Measurements from ENCODE around the gene UBE2G1. TPM values are rescaled to one million over a fixed set of nuclear protein-coding genes. Genes with fewer than 3 reads are reported as not detected.

Gene UBE2G1
- total RNA-seq, 1 donor from 2014 or later, result 71.6 TPM

DNA sequence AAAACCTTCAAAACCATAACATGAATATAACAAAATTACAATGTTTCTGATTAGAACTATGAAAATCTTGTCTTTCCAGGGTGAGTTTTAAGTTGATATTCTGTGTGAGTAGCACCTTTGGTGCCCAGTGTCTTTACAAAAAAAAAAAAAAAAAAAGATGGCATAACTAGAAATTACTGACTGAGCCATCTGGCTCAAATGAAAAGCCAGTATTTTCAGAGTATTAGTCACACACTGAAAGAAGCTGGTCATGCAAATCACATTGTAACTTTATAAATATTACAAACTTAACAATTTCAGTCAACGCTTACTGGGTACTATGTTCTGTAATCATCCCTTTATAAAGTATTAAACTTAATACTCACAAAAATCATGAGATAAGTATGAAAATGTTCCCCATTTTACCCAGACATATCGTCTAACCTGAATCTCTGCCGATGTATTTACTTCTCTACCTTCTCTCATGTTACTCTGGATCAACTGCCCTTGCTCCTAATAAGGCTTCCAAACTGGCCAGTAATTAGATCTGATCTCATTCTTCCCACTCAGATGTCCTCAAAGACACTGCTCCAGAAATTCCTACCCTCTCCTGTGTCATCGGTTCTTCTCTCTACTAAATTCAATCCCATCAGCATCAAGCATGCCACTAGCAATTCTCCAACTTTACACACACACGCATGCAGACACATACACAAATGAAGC, 25.4 kb downstream of the UBE2G1 start:
- intact Hi-C loops (cut with micrococcal nuclease), result no loop called here

DNA sequence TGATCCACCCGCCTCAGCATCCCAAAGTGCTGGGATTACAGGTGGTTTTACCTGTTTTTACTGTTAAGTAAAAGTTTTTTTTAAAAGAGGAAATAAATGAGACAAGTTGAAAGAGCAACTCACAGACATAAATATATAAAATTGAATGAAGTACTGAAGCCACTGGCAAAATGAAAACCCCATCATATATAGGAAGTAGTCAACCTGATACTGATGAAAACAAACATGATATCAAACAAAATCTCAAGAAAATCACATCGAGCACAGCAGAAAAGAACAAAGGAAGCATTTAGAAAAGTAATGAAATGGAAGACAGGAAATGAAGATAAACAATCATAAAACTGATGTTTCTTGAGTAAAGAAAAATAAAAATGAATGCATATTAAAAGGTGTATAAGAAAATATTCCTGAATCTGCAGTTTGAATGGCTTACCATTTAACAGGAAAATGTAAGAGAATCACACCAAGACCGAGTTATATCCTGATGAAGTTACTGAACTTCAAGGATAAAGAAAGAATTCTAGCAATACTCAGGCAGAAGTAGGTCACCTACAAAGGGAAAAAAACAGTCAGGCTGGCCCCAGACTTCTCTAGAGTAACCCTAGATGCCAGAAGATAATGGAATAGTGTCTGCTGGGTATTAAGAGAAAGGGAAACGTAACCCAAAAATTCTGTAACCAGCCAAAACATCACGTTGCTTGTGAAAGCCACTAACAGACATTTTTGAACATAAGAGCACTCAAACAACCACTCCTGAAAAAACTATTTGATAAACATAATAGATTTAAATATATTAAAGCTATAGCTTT, 31.5 kb downstream of the UBE2G1 start:
- intact Hi-C loops (cut with micrococcal nuclease), result no loop called here

DNA sequence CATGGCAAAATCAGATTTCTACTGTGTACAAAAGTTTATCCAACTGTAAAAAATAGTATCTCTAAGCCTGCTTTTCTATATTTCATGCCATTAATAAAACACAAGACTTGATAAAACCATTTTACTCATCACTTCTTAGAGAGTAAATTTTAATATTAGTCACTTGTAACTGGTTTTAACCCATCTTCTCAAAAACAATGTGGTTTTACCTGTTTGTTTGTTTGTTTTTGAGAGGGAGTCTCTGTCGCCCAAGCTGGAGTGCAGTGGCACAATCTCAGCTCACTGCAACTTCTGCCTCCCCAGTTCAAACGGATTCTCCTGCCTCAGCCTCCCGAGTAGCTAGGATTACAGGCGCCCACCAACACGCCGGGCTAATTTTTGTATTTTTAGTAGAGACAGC, 32.1 kb downstream of the UBE2G1 start:
- intact Hi-C loops (cut with micrococcal nuclease), result no loop called here

DNA sequence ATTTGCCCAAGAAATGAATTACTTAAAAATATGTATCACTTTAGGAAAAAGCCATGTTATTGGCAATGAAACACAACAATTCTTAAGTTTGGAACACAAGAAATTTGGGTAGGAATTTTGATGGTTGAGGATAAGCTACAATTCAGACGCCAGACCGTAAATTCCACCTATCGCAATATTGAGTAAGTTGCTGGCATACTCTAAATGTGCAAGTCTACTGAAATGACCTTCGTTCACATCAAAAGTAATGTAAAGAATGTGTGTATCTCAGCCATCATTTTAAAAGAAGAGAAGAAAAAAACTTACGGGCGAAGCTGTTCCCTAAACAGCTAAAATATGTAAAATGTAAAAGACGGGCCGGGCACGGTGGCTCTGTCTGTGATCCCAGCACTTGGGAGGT, 33.4 kb downstream of the UBE2G1 start:
- intact Hi-C loops (cut with micrococcal nuclease), result no loop called here

DNA sequence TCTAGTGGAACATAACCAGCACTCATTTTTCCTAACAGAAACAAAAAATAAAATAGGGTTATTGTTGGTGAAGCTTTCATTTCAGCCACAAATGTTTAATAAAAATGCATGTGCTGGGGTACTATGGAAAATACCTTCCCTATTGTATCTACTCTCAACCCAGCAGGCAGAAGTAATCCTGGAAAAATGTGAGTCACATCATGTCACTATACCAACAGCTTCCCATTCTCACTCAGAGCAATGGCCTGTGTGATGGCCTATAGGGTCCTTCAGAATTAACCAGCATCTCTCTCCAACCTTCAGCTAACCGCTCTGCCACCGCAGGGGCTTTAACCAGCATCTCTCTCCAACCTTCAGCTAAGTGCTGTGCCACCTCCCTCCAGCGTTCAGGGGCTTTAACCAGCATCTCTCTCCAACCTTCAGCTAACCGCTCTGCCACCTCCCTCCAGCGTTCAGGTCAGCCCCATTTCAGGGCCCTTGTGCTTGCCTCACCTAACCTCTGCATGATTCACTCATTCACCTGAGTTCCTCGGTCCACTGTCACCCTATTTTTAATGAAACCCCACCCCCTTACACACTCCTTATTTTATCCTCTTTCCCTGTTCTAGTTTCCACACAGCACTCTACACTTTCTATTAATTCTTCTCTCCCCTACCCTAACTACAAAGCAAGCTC, 34.0 kb downstream of the UBE2G1 start:
- intact Hi-C loops (cut with micrococcal nuclease), result no loop called here

DNA sequence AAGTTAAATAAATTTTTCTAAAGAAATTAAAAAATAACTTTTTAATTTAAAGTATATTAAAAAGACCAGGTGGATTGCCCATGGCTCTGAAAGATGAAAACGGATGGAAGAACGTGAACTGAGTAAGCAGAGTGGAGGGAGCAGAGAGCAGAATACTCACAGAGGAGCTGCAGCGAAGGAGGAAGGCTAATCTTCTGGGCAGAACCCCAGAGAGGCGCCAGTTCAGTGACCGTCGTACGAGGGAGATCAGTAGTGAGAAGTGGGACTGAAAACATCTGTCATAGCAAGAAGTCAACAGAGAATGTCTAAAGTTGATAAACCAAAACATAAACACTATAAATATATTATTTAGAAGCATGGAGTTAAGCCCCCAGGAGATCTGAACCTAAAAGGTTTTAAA, 34.9 kb downstream of the UBE2G1 start:
- intact Hi-C loops (cut with micrococcal nuclease), result no loop called here

DNA sequence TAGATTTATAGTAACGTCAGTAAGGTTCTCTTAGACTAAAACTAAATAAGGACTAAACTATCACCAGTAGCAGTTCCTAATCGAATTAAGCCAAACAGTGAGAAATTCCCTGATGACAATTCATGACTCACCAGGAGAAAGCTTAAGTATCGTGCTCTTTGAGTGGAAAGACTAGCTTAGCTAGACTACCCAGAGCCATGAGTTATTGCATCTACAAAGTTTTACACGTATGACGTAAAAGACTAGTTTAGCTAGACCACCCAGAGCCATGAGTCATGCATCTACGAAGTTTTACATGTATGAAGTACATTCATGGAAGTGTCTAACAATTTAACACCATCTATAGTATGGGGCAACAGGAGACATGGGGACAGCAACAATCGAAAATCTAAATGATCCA, 36.6 kb downstream of the UBE2G1 start:
- intact Hi-C loops (cut with micrococcal nuclease), result no loop called here

DNA sequence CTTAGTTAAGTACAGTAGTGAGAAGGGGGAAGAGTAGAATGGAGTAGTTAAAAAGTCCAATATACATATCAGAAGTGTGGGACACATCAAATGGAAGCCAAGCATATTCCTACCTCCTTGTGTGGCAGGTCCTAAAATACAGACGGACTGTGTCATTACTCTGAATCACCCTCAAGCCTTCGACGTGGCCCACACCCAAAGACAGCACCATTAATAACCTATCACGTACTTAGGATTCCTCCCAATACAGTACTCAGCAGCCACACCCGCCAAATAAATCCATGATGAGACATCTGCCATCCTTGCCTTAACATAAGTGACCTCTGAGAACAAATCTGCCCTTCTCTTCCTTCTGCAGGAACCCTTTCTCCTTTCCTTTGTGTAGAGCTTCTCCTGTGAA, 38.9 kb downstream of the UBE2G1 start:
- intact Hi-C loops (cut with micrococcal nuclease), result no loop called here

DNA sequence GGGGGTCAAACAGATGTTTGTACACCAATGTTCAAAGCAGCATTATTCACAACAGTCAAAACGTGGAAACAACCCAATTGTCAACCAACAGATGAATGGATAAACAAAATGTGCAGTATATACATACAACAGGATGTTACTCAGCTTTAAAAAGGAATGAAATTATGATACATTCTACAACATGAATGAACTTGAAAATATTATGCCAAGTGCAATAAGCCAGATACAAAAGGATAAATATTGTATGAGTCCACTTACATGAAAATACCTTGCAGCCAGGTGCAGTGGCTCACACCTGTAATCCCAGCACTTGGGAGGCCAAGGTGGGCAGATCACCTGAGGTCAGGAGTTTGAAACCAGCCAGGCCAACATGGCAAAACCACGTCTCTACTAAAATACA, 39.9 kb downstream of the UBE2G1 start:
- intact Hi-C loops (cut with micrococcal nuclease), result no loop called here

DNA sequence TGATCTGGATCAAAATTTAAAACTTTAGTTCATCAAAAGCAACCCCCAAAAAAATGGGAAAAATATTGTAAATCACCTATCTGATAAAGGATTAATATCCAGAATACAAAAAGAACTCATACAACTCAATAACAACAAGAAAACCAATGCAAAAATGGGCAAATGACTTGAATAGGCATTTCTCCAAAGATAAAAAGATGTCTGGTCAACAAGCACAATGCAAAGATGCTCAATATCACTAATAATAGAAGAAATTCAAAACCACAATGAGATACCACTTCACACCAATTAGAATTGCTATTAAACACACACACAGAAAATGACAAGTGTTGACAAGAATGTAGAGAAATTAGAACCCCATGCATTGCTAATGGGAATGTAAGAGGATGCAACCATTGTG, 40.4 kb downstream of the UBE2G1 start:
- intact Hi-C loops (cut with micrococcal nuclease), result no loop called here

DNA sequence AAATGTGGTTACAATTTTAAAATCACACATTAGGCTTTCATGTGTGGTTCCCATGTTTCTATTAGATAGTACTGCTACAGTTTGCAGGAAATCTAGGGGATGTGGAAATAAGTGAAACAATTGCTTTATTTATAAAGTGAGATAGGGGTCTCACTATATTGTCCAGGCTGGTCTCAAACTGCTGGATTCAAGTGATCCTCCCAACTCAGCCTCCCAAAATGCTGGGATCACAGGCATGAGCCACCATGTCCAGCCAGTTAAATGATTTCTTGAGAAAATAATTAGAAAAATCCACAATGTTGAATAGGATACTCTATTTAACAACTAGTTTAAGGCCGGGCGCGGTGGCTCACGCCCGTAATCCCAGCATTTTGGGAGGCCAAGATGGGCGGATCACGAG, 42.0 kb downstream of the UBE2G1 start:
- intact Hi-C loops (cut with micrococcal nuclease), result no loop called here

DNA sequence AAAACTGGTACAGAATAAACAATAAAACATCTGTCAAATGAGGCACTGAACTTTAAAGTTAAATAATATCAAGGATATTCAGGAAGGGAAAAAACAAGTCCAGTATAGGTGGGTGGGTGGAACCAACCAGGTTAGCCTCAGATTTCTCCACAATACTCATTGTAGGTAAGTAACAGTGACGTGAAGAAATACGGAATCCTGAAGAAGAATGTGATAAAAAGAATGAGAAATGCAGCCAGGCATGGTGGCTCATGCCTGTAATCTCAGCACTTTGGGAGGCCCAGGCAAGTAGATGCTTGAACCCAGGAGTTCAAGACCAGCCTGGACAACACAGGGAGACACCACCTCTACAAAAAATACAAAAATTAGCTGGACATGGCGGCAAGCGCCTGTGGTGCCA, 47.3 kb downstream of the UBE2G1 start:
- intact Hi-C loops (cut with micrococcal nuclease), result no loop called here

DNA sequence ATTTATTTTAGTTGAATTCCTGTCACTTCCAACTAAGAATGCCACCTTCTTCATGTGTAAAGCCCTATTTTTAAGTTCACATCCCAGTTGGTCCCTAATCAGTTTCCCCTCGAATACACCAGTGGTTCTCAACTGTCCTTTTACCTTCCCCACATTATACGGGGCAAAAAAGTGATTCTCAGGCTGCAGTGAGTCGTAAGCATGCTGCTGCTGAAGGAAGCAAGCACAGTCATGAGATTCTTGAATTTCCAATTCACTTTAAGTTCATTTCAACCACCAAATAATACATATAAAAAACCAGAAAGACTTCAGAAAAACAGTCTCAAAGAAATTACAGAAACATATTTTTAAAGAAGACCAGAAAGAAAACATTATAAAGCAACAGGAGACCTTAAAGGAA, 47.9 kb downstream of the UBE2G1 start:
- intact Hi-C loops (cut with micrococcal nuclease), result no loop called here

DNA sequence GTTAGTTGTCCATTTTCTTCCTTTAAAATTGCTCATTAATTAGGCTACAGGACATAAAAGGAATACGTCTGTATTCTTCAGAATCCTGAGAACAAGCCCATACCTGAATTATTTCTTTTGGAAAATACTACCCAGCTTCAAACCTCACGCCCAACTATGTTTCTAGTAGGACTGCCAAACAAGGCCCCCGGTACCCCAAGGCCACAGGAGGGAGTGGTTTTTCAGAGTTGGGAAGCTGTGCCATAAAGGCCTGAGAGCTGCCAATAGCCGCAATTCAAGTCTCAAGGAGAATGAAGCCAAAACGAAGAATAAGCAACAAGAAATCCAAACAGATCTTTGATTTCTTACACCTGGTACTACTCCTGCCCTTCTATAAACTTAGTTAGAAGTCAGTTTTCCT, 48.3 kb downstream of the UBE2G1 start:
- intact Hi-C loops (cut with micrococcal nuclease), result no loop called here

DNA sequence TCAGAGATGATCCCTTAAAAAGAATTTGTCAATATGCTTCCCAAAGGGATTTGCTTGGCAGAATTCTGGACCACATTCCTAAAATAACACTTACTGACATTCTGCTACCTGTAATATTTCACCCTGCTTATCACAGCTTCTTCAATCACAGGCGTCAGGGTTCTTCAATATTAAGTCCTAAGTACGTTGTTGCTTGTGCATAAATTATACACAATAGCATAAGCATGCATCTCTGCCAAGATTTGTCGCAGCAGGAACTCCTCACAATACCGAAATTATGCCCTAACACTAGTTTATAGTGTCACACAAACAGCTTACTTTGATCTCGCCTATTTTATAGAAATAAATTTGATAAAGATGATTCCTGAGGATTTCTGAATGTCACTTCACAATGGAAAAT, 48.9 kb downstream of the UBE2G1 start:
- intact Hi-C loops (cut with micrococcal nuclease), result no loop called here

DNA sequence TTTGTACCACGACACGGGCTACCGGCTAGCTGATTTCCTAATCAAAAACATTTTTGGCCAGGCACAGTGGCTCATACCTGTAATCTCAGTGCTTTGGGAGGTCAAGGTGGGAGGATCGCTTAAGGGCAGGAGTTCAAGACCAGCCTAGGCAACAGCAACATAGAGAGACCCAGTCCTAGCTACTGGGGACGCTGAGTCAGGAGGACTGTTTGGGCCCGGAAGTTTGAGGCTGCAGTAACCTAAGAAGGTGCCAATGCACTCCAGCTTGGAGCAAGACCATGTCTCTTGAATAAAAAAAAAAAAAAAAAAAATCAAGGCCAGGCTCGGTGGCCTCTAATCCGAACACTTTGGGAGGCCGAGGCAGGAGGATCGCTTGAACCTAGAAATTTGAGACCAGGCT, 49.8 kb downstream of the UBE2G1 start:
- intact Hi-C loops (cut with micrococcal nuclease), result no loop called here

DNA sequence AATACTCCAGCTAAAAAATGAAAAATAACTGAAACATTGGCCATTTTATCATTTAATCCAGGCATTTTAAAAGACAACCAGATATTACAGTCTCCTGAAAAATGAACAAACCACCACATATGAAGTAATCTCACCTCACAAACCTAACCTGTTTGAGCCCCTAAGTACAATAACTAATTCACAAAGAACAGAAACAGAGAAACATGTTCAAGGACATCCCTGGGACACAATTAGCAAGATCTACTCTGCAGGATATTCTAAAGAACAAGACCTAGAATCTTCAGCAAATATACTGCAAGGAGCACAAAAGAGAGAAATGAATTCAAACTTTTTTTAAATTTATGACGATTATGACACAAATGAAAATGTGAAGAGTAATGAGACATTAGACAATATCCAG, 51.9 kb downstream of the UBE2G1 start:
- intact Hi-C loops (cut with micrococcal nuclease), result no loop called here

DNA sequence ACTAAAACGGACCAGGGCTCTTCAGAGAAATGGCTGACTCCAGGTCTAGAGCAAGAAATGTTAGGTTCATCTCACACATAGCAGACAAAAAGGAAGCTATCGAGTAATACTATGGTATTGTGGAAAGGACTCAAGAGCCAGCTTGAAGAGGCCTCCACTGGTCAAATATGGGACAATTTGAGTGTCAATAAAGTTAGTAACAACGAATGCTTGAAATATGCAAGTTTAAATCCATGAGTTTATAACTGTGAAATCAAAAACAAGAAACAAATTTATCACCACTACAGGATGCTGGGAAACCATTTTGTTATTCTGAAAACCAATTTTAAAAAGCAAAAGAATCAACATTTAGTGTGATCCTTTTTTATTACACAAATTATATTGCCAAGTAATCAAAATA, 52.3 kb downstream of the UBE2G1 start:
- intact Hi-C loops (cut with micrococcal nuclease), result no loop called here

DNA sequence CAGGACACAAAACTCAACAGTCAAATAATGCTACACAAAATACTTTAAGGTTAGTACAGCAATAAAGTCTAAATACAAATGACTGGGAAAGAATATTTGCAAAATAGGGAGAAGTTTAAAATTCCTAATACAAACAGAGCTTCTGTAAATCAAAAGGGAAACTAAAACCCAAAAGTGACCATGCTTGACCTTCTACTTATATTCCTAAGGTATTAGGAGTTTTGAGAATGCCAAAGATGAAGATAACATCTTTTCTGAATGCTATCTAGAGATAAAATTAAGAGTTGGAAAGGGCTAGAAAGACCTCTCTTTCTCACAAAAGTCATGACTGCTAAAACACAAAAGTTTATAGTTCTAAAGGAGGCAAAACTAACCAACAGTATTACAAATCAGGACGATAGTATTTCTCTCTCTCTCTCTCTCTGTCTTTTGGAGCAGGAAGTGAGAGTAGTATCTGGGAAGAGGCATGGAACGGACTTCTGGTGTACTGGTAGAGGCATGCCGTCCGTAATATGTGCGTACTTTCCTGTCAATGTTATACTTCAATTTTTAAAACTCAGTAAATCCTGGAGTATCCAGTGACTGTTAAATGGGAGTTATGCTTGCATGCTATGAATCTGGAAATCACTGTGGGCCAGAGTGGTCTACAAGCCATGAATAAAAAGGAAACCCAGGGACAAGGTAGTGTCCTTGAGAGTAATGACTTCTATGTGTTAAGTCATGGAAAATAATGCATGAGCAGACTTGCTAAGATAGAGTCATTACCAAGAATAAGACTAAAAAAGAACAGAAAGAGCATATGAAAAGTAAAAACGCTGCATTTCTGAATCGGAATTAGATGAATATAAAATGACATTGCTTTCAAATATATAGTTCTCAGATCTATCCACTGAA, 53.0 kb downstream of the UBE2G1 start:
- intact Hi-C loops (cut with micrococcal nuclease), result no loop called here

DNA sequence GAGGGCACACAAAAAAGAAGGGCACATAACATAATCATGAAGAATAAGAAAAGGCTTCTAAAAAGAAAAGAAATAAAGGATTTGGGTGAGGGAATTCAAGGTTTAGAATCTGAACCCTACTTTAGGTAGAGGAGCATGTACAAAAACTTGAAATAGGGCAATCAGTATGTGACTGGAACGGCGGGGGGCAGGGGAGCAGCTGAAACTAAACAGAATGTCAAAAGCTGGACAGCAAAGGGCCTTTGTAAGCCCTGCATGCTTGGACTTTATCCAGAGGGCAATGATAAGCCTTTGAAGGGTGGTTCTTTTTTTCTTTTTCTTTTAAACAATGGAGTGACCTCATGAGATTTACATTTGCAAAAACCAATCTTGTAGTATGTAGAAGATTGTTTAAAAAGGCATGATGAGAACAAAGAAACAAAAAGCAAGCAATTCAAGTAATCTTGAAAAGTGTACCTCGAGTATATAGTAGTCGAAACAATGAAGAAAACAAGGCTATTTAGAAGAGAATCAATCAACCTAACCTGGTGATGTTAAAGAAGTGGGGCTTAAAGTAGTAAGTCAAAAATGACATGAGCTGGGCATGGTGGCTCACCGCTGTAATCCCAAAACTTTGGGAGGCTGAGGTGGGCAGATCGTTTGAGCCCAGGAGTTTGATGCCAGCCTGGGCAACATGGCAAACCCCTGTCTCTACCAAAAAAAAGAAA, 56.0 kb downstream of the UBE2G1 start:
- intact Hi-C loops (cut with micrococcal nuclease), result no loop called here

DNA sequence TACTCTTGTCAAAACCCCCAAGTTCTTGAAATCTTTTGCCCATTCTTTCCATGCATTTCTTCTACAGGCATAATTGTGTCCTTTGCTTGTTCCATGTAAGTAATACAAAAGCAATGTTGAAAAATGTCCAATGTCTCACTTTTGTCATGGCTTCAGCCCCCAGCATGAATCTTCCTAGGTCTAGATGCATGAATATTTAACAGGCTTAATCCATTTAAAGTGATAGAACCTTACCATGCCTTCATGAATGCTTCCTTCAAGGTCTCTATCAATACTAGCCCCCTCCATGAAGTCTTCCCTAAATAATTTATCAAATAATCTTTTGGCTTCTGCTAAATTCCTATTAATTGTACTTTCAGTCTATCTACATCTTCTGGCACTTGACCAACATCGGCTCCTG, 56.6 kb downstream of the UBE2G1 start:
- intact Hi-C loops (cut with micrococcal nuclease), result no loop called here

All from T-helper 1 cell treated with Interleukin-12 subunit alpha and Interleukin-12 subunit beta and Interleukin-4 antibody, amounts not matched to agents 30 ng/mL and 1 ng/mL, for 36 hours (primary cell).